ENCODE measurements around the gene FARP2. TPM values are rescaled to one million over a fixed set of nuclear protein-coding genes. Genes with fewer than 3 reads are reported as not detected.
"Not testable (repeated sequence)": the region's sequence is repeated elsewhere in the genome, so short reads cannot be mapped to it uniquely, and the experiment has no call there.

FARP2 gene
- total RNA-seq, 2 experiments from 2014 or later, result 17.2 to 18.3 TPM

DNA sequence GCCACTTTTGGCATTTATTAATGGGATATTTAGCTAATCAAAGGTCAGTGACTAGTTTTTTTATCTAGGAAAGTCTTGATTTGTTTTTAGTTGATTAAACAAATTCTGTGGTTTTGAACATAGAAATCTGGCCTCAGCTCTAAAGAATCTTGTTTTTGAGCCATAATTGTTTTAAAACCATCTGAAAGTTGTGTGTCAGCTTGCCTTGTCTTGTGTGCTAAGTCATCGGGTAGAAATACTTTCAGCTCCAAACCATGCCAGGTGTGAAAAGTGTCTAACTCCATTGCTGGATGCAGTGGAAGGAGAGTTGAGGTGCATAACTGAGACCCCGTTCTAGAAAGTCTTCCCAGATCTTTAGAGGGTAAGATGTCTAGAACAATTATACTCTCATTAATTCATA is 22.7 kb downstream of the FARP2 start:
- H3K4me1 Mint-ChIP-seq (ENCODE audit: low read depth), result no peaks in the 10 kb centered on the region
- DNase-seq (no peak), ATAC-seq (ENCODE audit: poor library complexity) (no peak)
- H3K9me3 Mint-ChIP-seq, result no peaks in the 10 kb centered on the region
- H3K27me3 Mint-ChIP-seq, result no peaks in the 10 kb centered on the region
- no peaks in the 10 kb centered on the region for H3K27me3 ChIP-seq (ENCODE audit: control insufficient read depth in 1 of 2, insufficient read depth in 2 of 2, low read length in 2 of 2)
- H3K4me3 Mint-ChIP-seq, result no peak overlapping the region
- no peak overlapping the region for H3K27ac Mint-ChIP-seq
- H3K4me1 ChIP-seq (ENCODE audit: insufficient read depth, low read length), result no peaks in the 10 kb centered on the region
- H3K4me3 ChIP-seq (ENCODE audit: low read length), result no peak overlapping the region
- POLR2A ChIA-PET, result no interaction called here
- peaks cover 0 to 4% of the 10 kb centered on the region in 2 experiments for H3K9me3 ChIP-seq (ENCODE audit: control insufficient read depth in 1 of 2, insufficient read depth in 1 of 2, low read length in 2 of 2)
- no peaks in the 10 kb centered on the region for H3K36me3 ChIP-seq (ENCODE audit: insufficient read depth, low read length)
- no peak overlapping the region for H3K27ac ChIP-seq (ENCODE audit: low read depth in 1 of 2, low read length in 2 of 2)
- TF ChIP-seq, protein P1, sequence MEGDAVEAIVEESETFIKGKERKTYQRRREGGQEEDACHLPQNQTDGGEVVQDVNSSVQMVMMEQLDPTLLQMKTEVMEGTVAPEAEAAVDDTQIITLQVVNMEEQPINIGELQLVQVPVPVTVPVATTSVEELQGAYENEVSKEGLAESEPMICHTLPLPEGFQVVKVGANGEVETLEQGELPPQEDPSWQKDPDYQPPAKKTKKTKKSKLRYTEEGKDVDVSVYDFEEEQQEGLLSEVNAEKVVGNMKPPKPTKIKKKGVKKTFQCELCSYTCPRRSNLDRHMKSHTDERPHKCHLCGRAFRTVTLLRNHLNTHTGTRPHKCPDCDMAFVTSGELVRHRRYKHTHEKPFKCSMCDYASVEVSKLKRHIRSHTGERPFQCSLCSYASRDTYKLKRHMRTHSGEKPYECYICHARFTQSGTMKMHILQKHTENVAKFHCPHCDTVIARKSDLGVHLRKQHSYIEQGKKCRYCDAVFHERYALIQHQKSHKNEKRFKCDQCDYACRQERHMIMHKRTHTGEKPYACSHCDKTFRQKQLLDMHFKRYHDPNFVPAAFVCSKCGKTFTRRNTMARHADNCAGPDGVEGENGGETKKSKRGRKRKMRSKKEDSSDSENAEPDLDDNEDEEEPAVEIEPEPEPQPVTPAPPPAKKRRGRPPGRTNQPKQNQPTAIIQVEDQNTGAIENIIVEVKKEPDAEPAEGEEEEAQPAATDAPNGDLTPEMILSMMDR (IDR thresholded peaks at IDR 0.05), result no peak
- H3K36me3 Mint-ChIP-seq (ENCODE audit: low read depth), result peaks cover 33% of the 10 kb centered on the region
- intact Hi-C loops (cut with DNase I, micrococcal nuclease), result no loop called here
- CTCF ChIA-PET, result no interaction called here

DNA sequence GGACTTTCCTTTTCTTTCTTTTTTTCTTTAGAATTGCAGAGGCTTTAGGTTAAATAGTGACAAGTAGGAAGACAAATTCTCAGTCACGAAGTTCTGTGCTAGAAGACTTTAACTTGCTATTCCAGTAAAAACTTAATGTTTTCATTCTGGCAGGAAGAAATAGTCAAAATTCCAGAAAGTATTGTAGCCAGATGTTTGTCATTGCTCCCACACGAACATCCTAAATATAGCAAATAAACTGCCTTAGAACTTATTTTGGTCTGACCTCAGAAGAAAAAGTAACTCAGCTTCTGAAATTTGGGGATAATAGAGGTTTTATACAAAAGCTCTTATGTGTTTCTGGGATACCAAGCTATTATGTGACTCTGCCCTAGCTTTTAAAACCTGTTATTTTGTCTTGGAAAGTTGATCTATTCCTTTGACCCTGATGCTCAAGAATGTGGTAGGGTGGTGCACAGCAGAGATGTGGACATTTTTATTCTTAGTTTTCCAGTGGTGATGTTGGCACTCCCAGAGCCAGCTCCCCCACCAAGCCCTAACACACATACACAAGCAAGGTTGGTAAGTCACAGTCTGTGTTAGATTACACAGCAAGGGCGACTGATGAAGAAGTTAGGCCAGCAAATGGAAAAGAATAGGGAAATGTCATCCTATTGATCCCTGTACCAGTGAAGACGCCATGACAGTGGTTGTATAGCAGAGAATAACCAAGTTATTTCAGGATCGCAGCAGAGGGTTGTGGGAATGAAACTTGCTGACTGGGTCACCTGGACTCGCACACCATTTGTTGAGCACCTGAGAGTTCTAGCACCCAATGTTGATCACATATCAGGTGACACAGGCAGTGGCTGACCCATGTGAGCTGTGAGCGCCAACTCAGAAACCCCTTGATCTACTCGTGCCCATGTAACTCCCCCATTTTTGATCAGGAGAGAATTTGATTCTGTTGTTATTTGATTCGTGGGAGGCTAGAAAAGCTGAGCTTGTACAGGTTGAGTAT is 23.7 kb downstream of the FARP2 start:
- no peak overlapping the region for H3K4me3 Mint-ChIP-seq
- no peaks in the 10 kb centered on the region for H3K27me3 Mint-ChIP-seq
- intact Hi-C loops (cut with DNase I, micrococcal nuclease), result no loop called here
- H3K9me3 Mint-ChIP-seq, result no peaks in the 10 kb centered on the region
- Histone ChIP-seq H3K27ac (ENCODE audit: low read depth in 1 of 2, low read length in 2 of 2) (no peak overlapping the region), H3K4me1 (ENCODE audit: insufficient read depth, low read length) (no peaks in the 10 kb centered on the region), H3K4me3 (ENCODE audit: low read length) (no peak overlapping the region), H3K9me3 (ENCODE audit: control insufficient read depth in 1 of 2, insufficient read depth in 1 of 2, low read length in 2 of 2) (peaks cover 0 to 4% of the 10 kb centered on the region in 2 experiments), H3K27me3 (ENCODE audit: control insufficient read depth in 1 of 2, insufficient read depth in 2 of 2, low read length in 2 of 2) (no peaks in the 10 kb centered on the region), H3K36me3 (ENCODE audit: insufficient read depth, low read length) (no peaks in the 10 kb centered on the region)
- ChIA-PET CTCF (no interaction called here), POLR2A (no interaction called here)
- DNase-seq (no peak), ATAC-seq (ENCODE audit: poor library complexity) (no peak)
- TF ChIP-seq, protein P1 (IDR thresholded peaks at IDR 0.05), result no peak
- H3K27ac Mint-ChIP-seq, result no peak overlapping the region
- H3K36me3 Mint-ChIP-seq (ENCODE audit: low read depth), result peaks cover 28% of the 10 kb centered on the region
- no peaks in the 10 kb centered on the region for H3K4me1 Mint-ChIP-seq (ENCODE audit: low read depth)

DNA sequence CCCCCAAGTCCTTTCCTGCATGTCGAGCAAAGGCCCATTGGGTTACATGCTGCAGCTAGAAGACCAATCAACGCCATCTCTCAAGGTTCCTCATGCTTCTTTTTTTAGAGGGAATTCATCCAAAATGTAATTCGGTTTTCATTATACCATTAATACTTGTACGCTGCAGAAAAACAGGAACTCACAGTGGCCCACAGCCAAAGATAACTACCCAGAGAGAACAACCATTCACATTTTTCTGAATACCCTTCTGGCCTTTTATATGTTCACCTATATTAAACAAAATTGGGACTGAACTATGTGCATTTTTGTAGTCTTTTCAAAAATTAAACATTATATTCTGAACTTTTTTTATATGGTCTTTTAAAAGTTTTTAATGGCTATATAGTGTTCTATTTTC is 25.8 kb downstream of the FARP2 start:
- Histone ChIP-seq H3K27ac (ENCODE audit: low read depth in 1 of 2, low read length in 2 of 2) (no peak overlapping the region), H3K4me1 (ENCODE audit: insufficient read depth, low read length) (no peaks in the 10 kb centered on the region), H3K9me3 (ENCODE audit: control insufficient read depth in 1 of 2, insufficient read depth in 1 of 2, low read length in 2 of 2) (no peaks in the 10 kb centered on the region), H3K4me3 (ENCODE audit: low read length) (no peak overlapping the region), H3K27me3 (ENCODE audit: control insufficient read depth in 1 of 2, insufficient read depth in 2 of 2, low read length in 2 of 2) (no peaks in the 10 kb centered on the region), H3K36me3 (ENCODE audit: insufficient read depth, low read length) (no peaks in the 10 kb centered on the region)
- Mint-ChIP-seq H3K27me3 (no peaks in the 10 kb centered on the region), H3K36me3 (ENCODE audit: low read depth) (peaks cover 15% of the 10 kb centered on the region), H3K9me3 (no peaks in the 10 kb centered on the region), H3K4me3 (no peak overlapping the region), H3K4me1 (ENCODE audit: low read depth) (no peaks in the 10 kb centered on the region), H3K27ac (no peak overlapping the region)
- ChIA-PET POLR2A (interaction anchor here (0.9 kb wide), 1 partner anchor 23 kb away, joined by 3 read pairs; no protein-coding TSS in a partner anchor), CTCF (no interaction called here)
- DNase-seq (no peak), ATAC-seq (ENCODE audit: poor library complexity) (no peak)
- intact Hi-C loops (cut with DNase I, micrococcal nuclease), result no loop called here
- TF ChIP-seq, protein P1 (IDR thresholded peaks at IDR 0.05), result no peak

DNA sequence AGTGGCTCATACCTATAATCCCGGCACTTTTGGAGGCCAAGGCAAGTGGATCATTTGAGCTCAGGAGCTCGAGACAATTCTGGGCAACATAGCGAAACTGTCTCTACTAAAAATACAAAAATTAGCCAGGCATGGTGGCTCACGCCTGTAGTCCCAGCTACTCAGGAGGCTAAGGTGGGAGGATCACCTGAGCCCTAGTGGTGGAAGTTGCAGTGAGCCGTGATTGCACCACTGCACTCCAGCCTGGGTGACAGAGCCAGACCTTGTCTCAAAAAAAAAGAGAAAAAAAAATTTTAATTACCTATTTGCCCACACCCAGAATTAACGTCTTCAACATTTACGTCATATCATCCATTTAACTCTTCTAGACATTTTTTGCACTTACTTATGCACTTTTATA is 29.4 kb downstream of the FARP2 start:
- intact Hi-C loops (cut with DNase I, micrococcal nuclease); H3K9me3 Mint-ChIP-seq; ATAC-seq (ENCODE audit: poor library complexity); H3K27ac Mint-ChIP-seq; H3K4me1 ChIP-seq (ENCODE audit: insufficient read depth, low read length); H3K9me3 ChIP-seq (ENCODE audit: control insufficient read depth in 1 of 2, insufficient read depth in 1 of 2, low read length in 2 of 2); DNase-seq; H3K27ac ChIP-seq (ENCODE audit: low read depth in 1 of 2, low read length in 2 of 2); H3K4me1 Mint-ChIP-seq (ENCODE audit: low read depth); H3K27me3 Mint-ChIP-seq; H3K27me3 ChIP-seq (ENCODE audit: control insufficient read depth in 1 of 2, insufficient read depth in 2 of 2, low read length in 2 of 2); POLR2A ChIA-PET; H3K4me3 Mint-ChIP-seq; H3K4me3 ChIP-seq (ENCODE audit: low read length); H3K36me3 ChIP-seq (ENCODE audit: insufficient read depth, low read length): not testable (repeated sequence)
- CTCF ChIA-PET, result interaction anchor here (1.4 kb wide), 1 partner anchor 18 kb away, joined by 3 read pairs; no protein-coding TSS in a partner anchor
- H3K36me3 Mint-ChIP-seq (ENCODE audit: low read depth), result peaks cover 16% of the 10 kb centered on the region
